ENCODE results near the gene GMCL2. TPM values are rescaled to one million over a fixed set of nuclear protein-coding genes. Genes with fewer than 3 reads are reported as not detected.

Gene GMCL2
- total RNA-seq, 1 donor from 2014 or later, result not detected

GRCh38 chr5:178207183-178207916 lies 20.2 kb upstream of the GMCL2 start:
- TF ChIP-seq CTCF (IDR thresholded peaks at IDR 0.05; ENCODE audit: insufficient read depth, low read length, severe bottlenecking), result no peak
- FAIRE-seq, result no peak
- Histone ChIP-seq H3K27me3 (ENCODE audit: control insufficient read depth, insufficient read depth, low read length) (no peaks in the 10 kb centered on the region), H3K36me3 (ENCODE audit: control insufficient read depth, insufficient read depth, low read length) (peaks cover 35% of the 10 kb centered on the region), H3K4me3 (ENCODE audit: low read depth, low read length) (no peak overlapping the region)
- peak; percentile 74 for DNase-seq (ENCODE audit: low read depth)

GRCh38 chr5:178206166-178207101 lies 19.3 kb upstream of the GMCL2 start:
- Histone ChIP-seq H3K27me3 (ENCODE audit: control insufficient read depth, insufficient read depth, low read length) (no peaks in the 10 kb centered on the region), H3K4me3 (ENCODE audit: low read depth, low read length) (peak overlapping the region; percentile 71), H3K36me3 (ENCODE audit: control insufficient read depth, insufficient read depth, low read length) (peaks cover 28% of the 10 kb centered on the region)
- FAIRE-seq, result no peak
- DNase-seq (ENCODE audit: low read depth), result no peak
- no peak for TF ChIP-seq CTCF (IDR thresholded peaks at IDR 0.05; ENCODE audit: insufficient read depth, low read length, severe bottlenecking)

- Histone ChIP-seq H3K36me3 (ENCODE audit: control insufficient read depth, insufficient read depth, low read length) (peaks cover 28% of the 10 kb centered on the region), H3K4me3 (ENCODE audit: low read depth, low read length) (peak overlapping the region; percentile 71), H3K27me3 (ENCODE audit: control insufficient read depth, insufficient read depth, low read length) (no peaks in the 10 kb centered on the region)
- no peak for DNase-seq (ENCODE audit: low read depth)
- TF ChIP-seq CTCF (IDR thresholded peaks at IDR 0.05; ENCODE audit: insufficient read depth, low read length, severe bottlenecking), result no peak
- FAIRE-seq, result no peak
Observed at GRCh38 chr5:178205749-178206047, 18.5 kb upstream of the GMCL2 start.

GRCh38 chr5:178204935-178205748 lies 18.0 kb upstream of the GMCL2 start:
- no peak for FAIRE-seq
- no peaks in the 10 kb centered on the region for H3K27me3 ChIP-seq (ENCODE audit: control insufficient read depth, insufficient read depth, low read length)
- H3K4me3 ChIP-seq (ENCODE audit: low read depth, low read length), result peak overlapping the region; percentile 71
- H3K36me3 ChIP-seq (ENCODE audit: control insufficient read depth, insufficient read depth, low read length), result peaks cover 25% of the 10 kb centered on the region
- TF ChIP-seq CTCF (IDR thresholded peaks at IDR 0.05; ENCODE audit: insufficient read depth, low read length, severe bottlenecking), result no peak
- peak; percentile 55 for DNase-seq (ENCODE audit: low read depth)

- H3K36me3 ChIP-seq (ENCODE audit: control insufficient read depth, insufficient read depth, low read length), result peaks cover 20% of the 10 kb centered on the region
- TF ChIP-seq CTCF (IDR thresholded peaks at IDR 0.05; ENCODE audit: insufficient read depth, low read length, severe bottlenecking), result no peak
- no peaks in the 10 kb centered on the region for H3K27me3 ChIP-seq (ENCODE audit: control insufficient read depth, insufficient read depth, low read length)
- peak; percentile 80 for DNase-seq (ENCODE audit: low read depth)
- FAIRE-seq, result no peak
- H3K4me3 ChIP-seq (ENCODE audit: low read depth, low read length), result peak within 1 kb of the TSS; percentile 71
Observed at GRCh38 chr5:178204182-178204934, 17.2 kb upstream of the GMCL2 start, which contains the start of gene HNRNPAB. Gene HNRNPAB, plus strand, starts transcription at chr5:178204533. Its CDS starts 305 bp downstream, at chr5:178204838.
